Parietal lobe (tissue), 1 donor: Measurements from ENCODE around the gene TRIM34. TPM values are rescaled to one million over a fixed set of nuclear protein-coding genes. Genes with fewer than 3 reads are reported as not detected.

ENCODE experiments used
- total RNA-seq: library from RNA; depleted of rRNA; stranded (reverse); fragments of >200 nt; gene quantifications from one replicate; pipeline ENCODE4 v1.2.3, GENCODE V29; 2014

The TRIM34 gene, protein sequence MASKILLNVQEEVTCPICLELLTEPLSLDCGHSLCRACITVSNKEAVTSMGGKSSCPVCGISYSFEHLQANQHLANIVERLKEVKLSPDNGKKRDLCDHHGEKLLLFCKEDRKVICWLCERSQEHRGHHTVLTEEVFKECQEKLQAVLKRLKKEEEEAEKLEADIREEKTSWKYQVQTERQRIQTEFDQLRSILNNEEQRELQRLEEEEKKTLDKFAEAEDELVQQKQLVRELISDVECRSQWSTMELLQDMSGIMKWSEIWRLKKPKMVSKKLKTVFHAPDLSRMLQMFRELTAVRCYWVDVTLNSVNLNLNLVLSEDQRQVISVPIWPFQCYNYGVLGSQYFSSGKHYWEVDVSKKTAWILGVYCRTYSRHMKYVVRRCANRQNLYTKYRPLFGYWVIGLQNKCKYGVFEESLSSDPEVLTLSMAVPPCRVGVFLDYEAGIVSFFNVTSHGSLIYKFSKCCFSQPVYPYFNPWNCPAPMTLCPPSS
- 1.6 TPM for total RNA-seq

DNA sequence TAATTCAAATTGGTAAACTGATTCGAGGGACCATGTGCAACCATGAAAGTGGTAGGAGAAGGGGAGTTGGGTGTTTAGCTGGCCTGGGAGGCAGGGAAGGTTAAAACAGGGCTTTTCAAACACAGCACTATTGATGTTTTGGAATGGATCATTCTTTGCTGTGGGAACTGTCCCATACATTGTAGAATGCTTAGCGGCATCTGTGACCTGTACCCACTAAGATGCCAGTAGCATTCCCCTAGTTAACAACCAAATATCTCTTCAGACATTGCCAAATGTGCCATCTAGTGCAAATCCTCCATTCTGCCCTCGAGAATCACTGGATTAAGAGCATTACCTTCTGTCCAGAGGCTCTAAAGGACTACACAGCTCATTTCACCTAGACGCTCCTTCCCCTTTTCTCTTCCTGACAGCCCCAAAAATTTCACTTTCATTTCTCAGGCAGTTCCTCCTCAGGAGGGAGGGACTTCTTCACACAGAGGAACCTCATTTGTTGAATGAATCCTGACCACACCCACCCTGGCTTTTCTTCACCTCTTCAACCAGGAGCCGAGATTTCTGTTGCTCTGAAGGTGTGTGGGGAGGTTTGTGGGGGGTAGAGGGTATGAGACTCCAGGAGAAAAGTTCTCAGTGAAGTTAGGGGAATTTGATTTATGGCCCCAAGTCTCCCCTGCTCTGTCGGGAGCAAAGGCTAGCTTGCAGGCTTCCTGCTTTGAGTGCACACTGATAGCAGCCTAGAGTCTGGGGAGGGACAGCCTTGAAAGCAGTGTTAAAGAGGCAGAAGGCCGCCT lies at the start of gene TRIM34:
TRIM34 (plus strand) TSS at position 513 of the 791 bp plus-strand sequence. CDS start 7,331 bp downstream, outside the sequence.

GRCh38 chr11:5580577-5580976 lies 44.2 kb upstream of the TRIM34 start, which contains the start of gene OR52B6:
Gene OR52B6 (plus strand): TSS chr11:5580877. CDS start chr11:5580877, 0 bp downstream.

DNA sequence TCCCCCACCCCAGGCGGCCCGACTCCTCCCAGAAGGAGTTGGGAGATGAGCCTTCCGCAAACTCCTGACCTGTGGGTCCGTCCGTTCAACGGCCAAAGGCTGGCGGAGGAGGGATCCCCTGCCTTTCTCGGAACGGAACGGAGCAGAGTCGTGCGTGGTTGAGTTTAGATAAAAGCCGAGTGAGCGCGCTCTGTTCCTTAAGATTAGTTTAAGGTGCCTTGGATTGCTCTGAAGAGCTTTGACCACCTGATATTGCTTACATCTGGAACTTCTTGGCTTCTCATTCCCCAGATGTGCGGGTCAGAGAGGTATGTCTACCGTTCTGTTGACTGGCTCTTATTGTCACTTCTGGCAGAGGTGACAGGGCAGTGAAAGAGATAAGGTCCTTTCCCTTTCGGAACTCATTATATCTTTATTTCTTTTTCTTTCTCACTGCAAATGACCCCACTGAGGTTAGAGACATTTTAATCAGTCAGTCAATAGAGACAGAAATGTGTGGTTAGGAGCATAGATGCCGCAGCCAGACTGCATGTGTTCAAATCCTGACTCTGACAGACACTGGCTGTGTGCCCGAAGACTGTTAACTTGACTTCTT lies 28.1 kb upstream of the TRIM34 start, which contains the start of gene TRIM6:
TRIM6 (plus strand) TSS at position 31 of the 595 bp plus-strand sequence; CDS start at position 292, 261 bp downstream.

GRCh38 chr11:5684646-5685362 lies 60.0 kb downstream of the TRIM34 start, which contains the start of gene TRIM5:
Gene TRIM5 (minus strand): TSS chr11:5685074. CDS start chr11:5680177, 4,897 bp downstream.

DNA sequence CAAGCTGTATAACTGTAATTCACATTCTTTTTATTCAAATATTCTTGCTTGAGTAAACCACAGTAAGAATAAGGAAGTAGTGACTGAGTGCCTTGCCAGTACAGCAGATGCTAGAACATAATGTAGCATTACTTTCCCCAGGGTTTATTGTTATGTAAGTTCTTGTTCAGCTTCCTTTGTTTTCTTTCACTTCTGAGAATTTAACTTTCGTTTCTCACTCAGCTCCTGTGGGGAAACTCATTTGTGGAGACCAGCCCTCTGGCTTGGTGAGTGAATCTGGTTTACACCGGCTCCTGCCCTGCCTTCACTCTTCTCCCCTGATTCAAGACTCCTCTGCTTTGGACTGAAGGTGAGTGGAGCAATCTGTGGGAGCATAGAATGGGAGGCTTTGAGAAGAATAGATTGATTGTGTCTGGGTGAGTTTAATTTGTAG lies 64.8 kb downstream of the TRIM34 start, which contains the start of gene TRIM22:
TRIM22 (plus strand) TSS at position 240 of the 433 bp plus-strand sequence. CDS start 6,443 bp downstream, outside the sequence.

Other genes with a start within 250 kb of the TRIM34 start
- not detected for gene OR51M1, start 241.2 kb upstream of the TRIM34 start, total RNA-seq
- not detected for gene OR51Q1, start 202.9 kb upstream of the TRIM34 start, total RNA-seq
- gene OR51I1, start 183.5 kb upstream of the TRIM34 start, total RNA-seq, result 2.5 TPM
- gene OR51I2, start 175.7 kb upstream of the TRIM34 start, total RNA-seq, result not detected
- not detected for gene OR52D1, start 136.3 kb upstream of the TRIM34 start, total RNA-seq
- gene UBQLN3, start 115.0 kb upstream of the TRIM34 start, total RNA-seq, result 1.3 TPM
- 1.9 TPM for gene UBQLNL, start 108.3 kb upstream of the TRIM34 start, total RNA-seq
- gene OR52H1, start 76.5 kb upstream of the TRIM34 start, total RNA-seq, result 3.8 TPM
- not detected for gene OR52B6, start 44.1 kb upstream of the TRIM34 start, total RNA-seq
- gene TRIM6, start 28.4 kb upstream of the TRIM34 start, total RNA-seq, result 0.31 TPM
- 6.6 TPM for gene TRIM5, start 60.1 kb downstream of the TRIM34 start, total RNA-seq
- gene TRIM22, start 64.8 kb downstream of the TRIM34 start, total RNA-seq, result 20.7 TPM
- gene OR56B1, start 111.4 kb downstream of the TRIM34 start, total RNA-seq, result not detected
- 0.63 TPM for gene OR52N4, start 129.2 kb downstream of the TRIM34 start, total RNA-seq
- 0.63 TPM for gene OR52N5, start 158.4 kb downstream of the TRIM34 start, total RNA-seq
- gene OR52N1, start 166.3 kb downstream of the TRIM34 start, total RNA-seq, result 0.94 TPM
- gene OR52N2, start 183.9 kb downstream of the TRIM34 start, total RNA-seq, result not detected
- 0.94 TPM for gene OR52E6, start 216.9 kb downstream of the TRIM34 start, total RNA-seq
- gene OR52E8, start 232.7 kb downstream of the TRIM34 start, total RNA-seq, result 0.63 TPM